CD4-positive, alpha-beta T cell (primary cell): Measurements from ENCODE around the gene ZNF423. TPM values are rescaled to one million over a fixed set of nuclear protein-coding genes. Genes with fewer than 3 reads are reported as not detected.

ENCODE experiments used
- ATAC-seq: fragments of 200-7000 bp; cut with Tn5 transposase; one replicate; pipeline ENCODE4 v1.10.0; 2022; ENCODE audit warnings: mild to moderate bottlenecking; ENCODE audit not compliant: poor library complexity
- CTCF ChIA-PET: fragments of 350-600 bp; sonication (Branson Sonifier 250); formaldehyde crosslinking; loops from one replicate; lab custom pipeline; 2021; ENCODE audit warnings: antibody characterized with exemption, inconsistent platforms; lab: Charles Lee
- POLR2A ChIA-PET: fragments of 350-600 bp; sonication (Branson Sonifier 250); formaldehyde crosslinking; loops from one replicate; lab custom pipeline; 2021; ENCODE audit warnings: antibody characterized with exemption, inconsistent platforms; lab: Charles Lee
- DNase-seq, 14 experiments: peaks; one replicate each; pipeline ENCODE4 v3.0.0-alpha.2; 2013 to 2020; ENCODE audit warnings: mixed read lengths in 2 of 14
- H3K27ac ChIP-seq, 2 donors: one replicate each; pipeline versions ENCODE4 v1.5.1 to v1.7.0; 2013; ENCODE audit warnings: low read length in 2 of 2, low read depth in 1 of 2, mild to moderate bottlenecking in 1 of 2
- H3K27me3 ChIP-seq, 2 experiments: 1 replicate in 1 of 2; 2 replicates in 1 of 2; pipeline versions ENCODE4 v1.6.1 to v1.7.0; 2013; ENCODE audit warnings: low read length in 2 of 2, control low read depth in 1 of 2, mild to moderate bottlenecking in 1 of 2, moderate library complexity in 1 of 2; ENCODE audit not compliant: insufficient read depth in 2 of 2, control insufficient read depth in 1 of 2
- H3K36me3 ChIP-seq: one replicate; pipeline ENCODE4 v1.6.1; 2013; ENCODE audit warnings: low read length, control low read depth; ENCODE audit not compliant: insufficient read depth
- H3K4me1 ChIP-seq: one replicate; pipeline ENCODE4 v1.6.1; 2013; ENCODE audit warnings: low read length, control low read depth; ENCODE audit not compliant: insufficient read depth
- H3K4me3 ChIP-seq: one replicate; pipeline ENCODE4 v1.5.1; 2013; ENCODE audit warnings: mild to moderate bottlenecking, low read length, moderate library complexity
- H3K9me3 ChIP-seq, 2 experiments: 1 replicate in 1 of 2; 2 replicates in 1 of 2; pipeline versions ENCODE4 v1.6.1 to v1.7.0; 2013; ENCODE audit warnings: low read length in 2 of 2, mild to moderate bottlenecking in 2 of 2, control low read depth in 1 of 2, moderate library complexity in 1 of 2; ENCODE audit not compliant: control insufficient read depth in 1 of 2, insufficient read depth in 1 of 2
- H3K27ac Mint-ChIP-seq: one replicate; pipeline ENCODE4 v1.8.0; 2020; ENCODE audit warnings: mixed read lengths
- H3K27me3 Mint-ChIP-seq: one replicate; pipeline ENCODE4 v1.8.0; 2021; ENCODE audit warnings: mixed read lengths
- H3K36me3 Mint-ChIP-seq: one replicate; pipeline ENCODE4 v1.8.0; 2021; ENCODE audit warnings: low read depth, mixed read lengths
- H3K4me1 Mint-ChIP-seq: one replicate; pipeline ENCODE4 v1.8.0; 2021; ENCODE audit warnings: low read depth, mixed read lengths
- H3K4me3 Mint-ChIP-seq: one replicate; pipeline ENCODE4 v1.8.0; 2020; ENCODE audit warnings: mild to moderate bottlenecking, mixed read lengths
- H3K9me3 Mint-ChIP-seq: one replicate; pipeline ENCODE4 v1.8.0; 2020; ENCODE audit warnings: mixed read lengths
- intact Hi-C, 2 experiments: fragments of 100-400 bp; cut with DNase I in 1 of 2; cut with micrococcal nuclease in 1 of 2; formaldehyde crosslinking; loops; one replicate each; pipeline versions ENCODE4 v1.15.1 to v1.9.0; 2023 to 2025; cut with DNase I, micrococcal nuclease
- total RNA-seq, 174 experiments: library from RNA in 2 of 174; stranded (reverse) in 2 of 174; gene quantifications; one replicate each; pipeline ENCODE4 v1.2.3 and lab custom pipeline; 2021 to 2026
- TF ChIP-seq, protein P1 (sequence below): fragments of 200-600 bp; IDR thresholded peaks from one replicate; pipeline ENCODE4 v1.8.0; 2022; ENCODE audit warnings: antibody characterized with exemption, mild to moderate bottlenecking

The ZNF423 gene
- total RNA-seq, 2 experiments from 2014 or later, result not detected

- H3K9me3 Mint-ChIP-seq, result no peaks in the 10 kb centered on the region
- no peaks in the 10 kb centered on the region for H3K4me1 Mint-ChIP-seq
- no peaks in the 10 kb centered on the region for H3K4me1 ChIP-seq
- ChIA-PET CTCF (no interaction called here), POLR2A (no interaction called here)
- H3K27me3 Mint-ChIP-seq, result no peaks in the 10 kb centered on the region
- TF ChIP-seq, protein P1, sequence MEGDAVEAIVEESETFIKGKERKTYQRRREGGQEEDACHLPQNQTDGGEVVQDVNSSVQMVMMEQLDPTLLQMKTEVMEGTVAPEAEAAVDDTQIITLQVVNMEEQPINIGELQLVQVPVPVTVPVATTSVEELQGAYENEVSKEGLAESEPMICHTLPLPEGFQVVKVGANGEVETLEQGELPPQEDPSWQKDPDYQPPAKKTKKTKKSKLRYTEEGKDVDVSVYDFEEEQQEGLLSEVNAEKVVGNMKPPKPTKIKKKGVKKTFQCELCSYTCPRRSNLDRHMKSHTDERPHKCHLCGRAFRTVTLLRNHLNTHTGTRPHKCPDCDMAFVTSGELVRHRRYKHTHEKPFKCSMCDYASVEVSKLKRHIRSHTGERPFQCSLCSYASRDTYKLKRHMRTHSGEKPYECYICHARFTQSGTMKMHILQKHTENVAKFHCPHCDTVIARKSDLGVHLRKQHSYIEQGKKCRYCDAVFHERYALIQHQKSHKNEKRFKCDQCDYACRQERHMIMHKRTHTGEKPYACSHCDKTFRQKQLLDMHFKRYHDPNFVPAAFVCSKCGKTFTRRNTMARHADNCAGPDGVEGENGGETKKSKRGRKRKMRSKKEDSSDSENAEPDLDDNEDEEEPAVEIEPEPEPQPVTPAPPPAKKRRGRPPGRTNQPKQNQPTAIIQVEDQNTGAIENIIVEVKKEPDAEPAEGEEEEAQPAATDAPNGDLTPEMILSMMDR, result no peak
- H3K9me3 ChIP-seq, result no peaks in the 10 kb centered on the region
- H3K4me3 ChIP-seq, result no peak overlapping the region
- H3K27ac ChIP-seq, result no peak overlapping the region
- H3K27me3 ChIP-seq, result peaks cover 0 to 2% of the 10 kb centered on the region in 2 experiments
- no peak overlapping the region for H3K27ac Mint-ChIP-seq
- DNase-seq (no peak), ATAC-seq (no peak)
- H3K36me3 ChIP-seq, result no peaks in the 10 kb centered on the region
- no peak overlapping the region for H3K4me3 Mint-ChIP-seq
- intact Hi-C loops, result no loop called here
- H3K36me3 Mint-ChIP-seq, result no peaks in the 10 kb centered on the region
Measured at GRCh38 chr16:49720225-49720624, 135.7 kb downstream of the ZNF423 start.

DNA sequence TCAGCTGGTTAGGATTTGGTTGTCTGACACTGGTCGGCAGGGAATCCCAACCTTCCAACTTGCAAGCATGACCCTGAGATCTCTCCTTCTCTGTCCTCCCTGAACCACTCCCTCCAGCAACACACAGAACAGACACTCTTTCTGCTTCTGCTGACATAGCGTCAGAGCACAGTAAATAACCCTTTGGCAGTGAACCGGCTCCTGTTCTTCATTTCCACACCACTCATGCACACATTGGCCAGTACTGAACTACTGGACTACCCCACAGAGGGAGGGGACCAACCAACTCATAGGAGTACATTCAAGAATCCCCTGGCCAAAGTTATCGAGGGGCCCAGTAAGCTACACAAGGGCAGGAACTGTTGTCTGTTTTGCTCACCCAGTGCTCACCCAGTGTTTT lies 138.2 kb downstream of the ZNF423 start:
- Mint-ChIP-seq H3K27me3 (no peaks in the 10 kb centered on the region), H3K36me3 (no peaks in the 10 kb centered on the region), H3K9me3 (no peaks in the 10 kb centered on the region), H3K4me3 (no peak overlapping the region), H3K4me1 (no peaks in the 10 kb centered on the region), H3K27ac (no peak overlapping the region)
- TF ChIP-seq, protein P1, result no peak
- ATAC-seq, result no peak
- Histone ChIP-seq H3K36me3 (no peaks in the 10 kb centered on the region), H3K4me1 (no peaks in the 10 kb centered on the region), H3K4me3 (no peak overlapping the region), H3K27ac (no peak overlapping the region), H3K9me3 (no peaks in the 10 kb centered on the region), H3K27me3 (peaks cover 0 to 2% of the 10 kb centered on the region in 2 experiments)
- intact Hi-C loops, result no loop called here
- POLR2A ChIA-PET, result no interaction called here
- DNase-seq, result no peak
- CTCF ChIA-PET, result no interaction called here

- no peaks in the 10 kb centered on the region for H3K9me3 Mint-ChIP-seq
- Histone ChIP-seq H3K4me1 (no peaks in the 10 kb centered on the region), H3K27ac (no peak overlapping the region), H3K4me3 (no peak overlapping the region), H3K36me3 (no peaks in the 10 kb centered on the region), H3K9me3 (no peaks in the 10 kb centered on the region), H3K27me3 (no peaks in the 10 kb centered on the region)
- no peaks in the 10 kb centered on the region for H3K36me3 Mint-ChIP-seq
- ATAC-seq (no peak), DNase-seq (no peak)
- no peak overlapping the region for H3K27ac Mint-ChIP-seq
- TF ChIP-seq, protein P1, result no peak
- H3K27me3 Mint-ChIP-seq, result no peaks in the 10 kb centered on the region
- CTCF ChIA-PET, result no interaction called here
- intact Hi-C loops, result no loop called here
- POLR2A ChIA-PET, result no interaction called here
- no peak overlapping the region for H3K4me3 Mint-ChIP-seq
- H3K4me1 Mint-ChIP-seq, result no peaks in the 10 kb centered on the region
Measured at GRCh38 chr16:49716339-49716934, 139.5 kb downstream of the ZNF423 start.
